Endothelial cell of umbilical vein (primary cell): ENCODE data around the gene C11orf68. TPM values are rescaled to one million over a fixed set of nuclear protein-coding genes. Genes with fewer than 3 reads are reported as not detected.

Source experiments
- BruUV-seq: library from RNA; stranded (reverse); fragments of 400-500 nt; replicated peaks from 2 replicates; lab custom pipeline; 2021; lab: Mats Ljungman, UMichigan
- CTCF ChIA-PET: fragments of 300-600, 350-600 bp; sonication (Branson Sonifier 250); formaldehyde crosslinking; loops from one replicate; lab custom pipeline; 2021; ENCODE audit warnings: antibody characterized with exemption, inconsistent platforms; lab: Charles Lee
- POLR2A ChIA-PET: fragments of 300-600, 350-600 bp; sonication (Branson Sonifier 250); formaldehyde crosslinking; loops from one replicate; lab custom pipeline; 2021; ENCODE audit warnings: antibody characterized with exemption, inconsistent platforms; lab: Charles Lee
- DNase-seq: peaks from one replicate; pipeline ENCODE4 v3.0.0-alpha.2; 2011; ENCODE audit warnings: low read depth, low spot score
- FAIRE-seq: peaks from 2 replicates; lab custom pipeline; 2011; peaks lifted over from hg19 to GRCh38; lab: Jason Lieb, UNC
- H2AFZ ChIP-seq: 2 replicates; pipeline ENCODE4 v1.6.0; 2012; ENCODE audit warnings: low read depth, low read length, control low read depth, inconsistent platforms
- H3K27ac ChIP-seq: 2 replicates; pipeline ENCODE4 v1.5.1; 2011; ENCODE audit warnings: low read depth, mild to moderate bottlenecking, control low read depth, low read length, moderate library complexity; ENCODE audit not compliant: insufficient read depth
- H3K27me3 ChIP-seq, 2 experiments: 2 replicates each; pipeline versions ENCODE4 v1.6.0 to v1.6.1; 2011; ENCODE audit warnings: low read length in 2 of 2, mixed read lengths in 1 of 2; ENCODE audit not compliant: control insufficient read depth in 2 of 2, insufficient read depth in 2 of 2
- H3K36me3 ChIP-seq, 2 experiments: 2 replicates in 1 of 2; 3 replicates in 1 of 2; pipeline ENCODE4 v1.5.1; 2011; ENCODE audit warnings: low read length in 2 of 2, mild to moderate bottlenecking in 1 of 2, moderate library complexity in 1 of 2; ENCODE audit not compliant: control insufficient read depth in 2 of 2, insufficient read depth in 2 of 2; ENCODE audit errors: extremely low read depth in 1 of 2
- H3K4me1 ChIP-seq: 3 replicates; pipeline ENCODE4 v1.5.1; 2011; ENCODE audit warnings: mild to moderate bottlenecking, low read length; ENCODE audit not compliant: control insufficient read depth, insufficient read depth; ENCODE audit errors: extremely low read depth
- H3K4me2 ChIP-seq: 2 replicates; pipeline ENCODE4 v1.6.1; 2011; ENCODE audit warnings: low read length, control low read depth, mixed read lengths; ENCODE audit not compliant: insufficient read depth
- H3K4me3 ChIP-seq, 3 experiments: fragments of 200-600 bp in 1 of 3; sonication (generic), shearing (Covaris generic) in 1 of 3; replicated peaks in 1 of 3; 2 replicates each; pipeline ENCODE4 v1.5.1; 2011 to 2016; ENCODE audit warnings: control low read depth in 3 of 3, low read length in 3 of 3, mild to moderate bottlenecking in 2 of 3, inconsistent platforms in 1 of 3, low read depth in 1 of 3, moderate library complexity in 1 of 3; ENCODE audit not compliant: insufficient read depth in 1 of 3
- H3K79me2 ChIP-seq: 2 replicates; pipeline ENCODE4 v1.6.0; 2012; ENCODE audit warnings: low read length, inconsistent platforms; ENCODE audit not compliant: control insufficient read depth, insufficient read depth
- H3K9ac ChIP-seq: replicated peaks from 2 replicates; pipeline ENCODE3; 2011; ENCODE audit warnings: low read length, control low read depth; ENCODE audit not compliant: insufficient read depth; ENCODE audit errors: extremely low read depth
- H3K9me1 ChIP-seq: replicated peaks from 3 replicates; pipeline ENCODE4 v1.6.0; 2011; ENCODE audit warnings: mild to moderate bottlenecking, low read length; ENCODE audit not compliant: control insufficient read depth, insufficient read depth; ENCODE audit errors: extremely low read depth
- H3K9me3 ChIP-seq: replicated peaks from 2 replicates; pipeline ENCODE4 v1.5.1; 2012; ENCODE audit warnings: low read length, inconsistent platforms; ENCODE audit not compliant: control insufficient read depth, insufficient read depth
- H4K20me1 ChIP-seq: replicated peaks from 2 replicates; pipeline ENCODE3; 2011; ENCODE audit warnings: mild to moderate bottlenecking, low read length; ENCODE audit not compliant: control insufficient read depth, insufficient read depth; ENCODE audit errors: extremely low read depth
- CTCF ChIP-seq, 2 donors: IDR thresholded peaks; 1 replicate in 1 of 2; 2 replicates in 1 of 2; pipeline ENCODE4 v1.5.1; 2011; ENCODE audit warnings: low read length in 2 of 2, mild to moderate bottlenecking in 2 of 2, moderate library complexity in 2 of 2, control low read depth in 1 of 2, inconsistent platforms in 1 of 2, low read depth in 1 of 2; ENCODE audit not compliant: insufficient read depth in 1 of 2; ENCODE audit errors: extremely low read depth in 1 of 2
- EZH2 ChIP-seq: IDR thresholded peaks from 2 replicates; pipeline ENCODE4 v1.6.1; 2012; ENCODE audit warnings: borderline replicate concordance, low read depth, mild to moderate bottlenecking, moderate library complexity, low read length, inconsistent platforms; ENCODE audit not compliant: severe bottlenecking
- FOS ChIP-seq: IDR thresholded peaks from 2 replicates; pipeline ENCODE4 v1.6.1; 2011; ENCODE audit warnings: mild to moderate bottlenecking, low read length, moderate library complexity, borderline replicate concordance; ENCODE audit not compliant: insufficient read depth
- GATA2 ChIP-seq: IDR thresholded peaks from 2 replicates; pipeline ENCODE4 v1.7.0; 2011; ENCODE audit warnings: low read depth, mild to moderate bottlenecking, moderate library complexity, mixed read lengths, low read length; ENCODE audit not compliant: insufficient read length, insufficient read depth
- JUN ChIP-seq: IDR thresholded peaks from 2 replicates; pipeline ENCODE4 v1.6.1; 2011; ENCODE audit warnings: borderline replicate concordance, low read depth; ENCODE audit not compliant: insufficient read length, insufficient read depth
- MAX ChIP-seq: IDR thresholded peaks from 2 replicates; pipeline ENCODE4 v1.6.1; 2011; ENCODE audit not compliant: insufficient read depth, insufficient read length
- MYC ChIP-seq: IDR thresholded peaks from one replicate; pipeline ENCODE4 v1.6.1; 2011; ENCODE audit warnings: mild to moderate bottlenecking, low read depth, low read length
- POLR2A ChIP-seq: IDR thresholded peaks from 2 replicates; pipeline ENCODE4 v1.6.1; 2012; ENCODE audit warnings: low read depth, mild to moderate bottlenecking, control low read depth, low read length
- POLR2AphosphoS5 ChIP-seq: IDR thresholded peaks from 2 replicates; pipeline ENCODE4 v1.6.1; 2012; ENCODE audit warnings: low read depth, mild to moderate bottlenecking, control low read depth, low read length, moderate library complexity; ENCODE audit not compliant: insufficient read depth
- dilution Hi-C: fragments of 300-500 bp; cut with MboI; formaldehyde crosslinking; loops from one replicate; pipeline ENCODE4 v1.15.0; 2019; ENCODE audit warnings: low sequenced_read_pairs; ENCODE audit not compliant: extremely low pct_ligation_motif_present
- intact Hi-C: fragments of 100-400 bp; cut with micrococcal nuclease; formaldehyde crosslinking; loops from one replicate; pipeline ENCODE4 v1.10.0; 2022
- polyA plus RNA-seq, 4 experiments: library from polyadenylated mRNA; depleted of rRNA in 3 of 4; stranded (reverse) in 3 of 4; unstranded in 1 of 4; fragments of >200 nt; gene quantifications; 2 replicates each; pipeline versions ENCODE4 v1.2.1 to v1.2.3, GENCODE V29; 2011 to 2012; ENCODE audit warnings: missing spikeins in 1 of 4
- total RNA-seq: library from RNA; stranded (reverse); gene quantifications from 2 replicates; pipeline ENCODE4 v1.2.3, GENCODE V29; 2021

Gene C11orf68
- total and polyA plus RNA-seq, 2 donors (not counting 3 experiments of a cell fraction or from before 2014, with no cell fraction given) = 35.6 to 66.5 TPM

- no peak for FAIRE-seq
- Histone ChIP-seq H3K27me3 (no peaks in the 10 kb centered on the region), H3K36me3 (no peaks in the 10 kb centered on the region), H3K4me2 (no peak overlapping the region), H3K9me1 (no peaks in the 10 kb centered on the region), H3K79me2 (no peaks in the 10 kb centered on the region), H3K27ac (no peak overlapping the region), H3K4me1 (peaks cover 26% of the 10 kb centered on the region), H3K9me3 (no peaks in the 10 kb centered on the region), H2AFZ (no peak overlapping the region), H3K4me3 (no peak overlapping the region), H4K20me1 (no peaks in the 10 kb centered on the region), H3K9ac (no peak overlapping the region)
- BruUV-seq = no TSS peak
- TF ChIP-seq POLR2A (no peak), MYC (no peak), GATA2 (no peak), MAX (no peak), POLR2AphosphoS5 (no peak), CTCF (IDR thresholded peaks at IDR 0.05; ENCODE audit: extremely low read depth in 1 of 2, insufficient read depth in 1 of 2, low read depth in 1 of 2, low read length in 2 of 2) (no peak), EZH2 (no peak), FOS (no peak), JUN (no peak)
- DNase-seq = no peak
- ChIA-PET POLR2A (no interaction called here), CTCF (interaction anchor here (1.1 kb wide), 1 partner anchor 8 kb away, joined by 3 read pairs; no protein-coding TSS in a partner anchor)
- dilution Hi-C loops = no loop called here
- intact Hi-C loops = no loop called here
Measured at GRCh38 chr11:65907878-65908277, 11.0 kb downstream of the C11orf68 start.
